GM20431 (cell line): ENCODE data around the gene TES.

Source experiments
- in situ Hi-C: fragments of 300-500 bp; cut with MseI, MboI; formaldehyde crosslinking; loops from one replicate; pipeline ENCODE4 v1.15.0; 2020; ENCODE audit warnings: low sequenced_read_pairs; ENCODE audit not compliant: unreplicated experiment

TES gene

GRCh38 chr7:116307253-116307652 is 96.9 kb downstream of the TES start:
- in situ Hi-C loops, result no loop called here
